ENCODE measurements around the gene ALAS1. TPM values are rescaled to one million over a fixed set of nuclear protein-coding genes. Genes with fewer than 3 reads are reported as not detected.

Gene ALAS1
- total RNA-seq, 4 donors from 2014 or later, result 61.0 to 99.8 (median 68.4) TPM

GRCh38 chr3:52223449-52224408, 25.8 kb downstream of the ALAS1 start:
- intact Hi-C loops (cut with DNase I; ENCODE audit: low total_unique reads) (no loop called here), in situ Hi-C loops (cut with MboI; ENCODE audit: low sequenced_read_pairs in 4 of 4) (no loop called here)
- H3K27ac ChIP-seq, result no peak overlapping the region
- peaks cover 6 to 7% of the 10 kb centered on the region in 2 donors for H3K4me1 ChIP-seq
- no peak for TF ChIP-seq POLR2A (IDR thresholded peaks at IDR 0.05)
- TF ChIP-seq CTCF (IDR thresholded peaks at IDR 0.05 in 4 of 5, conservative IDR thresholded peaks at IDR 0.05 in 1 of 5), result no peak
- DNase-seq (no peak), ATAC-seq (no peak)
- H3K4me3 ChIP-seq, result no peak overlapping the region
- no peaks in the 10 kb centered on the region for H3K27me3 ChIP-seq
- H3K9me3 ChIP-seq, result no peaks in the 10 kb centered on the region
- peaks cover 0 to 8% of the 10 kb centered on the region in 2 donors for H3K36me3 ChIP-seq

GRCh38 chr3:52225452-52226228, 27.7 kb downstream of the ALAS1 start, which contains the start of gene TLR9:
TLR9 (minus strand) TSS chr3:52225645; CDS start chr3:52225529, 116 bp downstream.
- DNase-seq (peak in 1 of 2 donors; percentile 21), ATAC-seq (no peak)
- in situ Hi-C loops (cut with MboI; ENCODE audit: low sequenced_read_pairs in 4 of 4) (no loop called here), intact Hi-C loops (cut with DNase I; ENCODE audit: low total_unique reads) (no loop called here)
- Histone ChIP-seq H3K4me1 (peaks cover 3 to 4% of the 10 kb centered on the region in 2 donors), H3K9me3 (no peaks in the 10 kb centered on the region), H3K27me3 (no peaks in the 10 kb centered on the region), H3K27ac (no peak within 1 kb of the TSS), H3K4me3 (no peak within 1 kb of the TSS), H3K36me3 (peaks cover 0 to 28% of the 10 kb centered on the region in 2 donors)
- no peak for TF ChIP-seq POLR2A (IDR thresholded peaks at IDR 0.05)
- TF ChIP-seq CTCF (IDR thresholded peaks at IDR 0.05 in 4 of 5, conservative IDR thresholded peaks at IDR 0.05 in 1 of 5), result no peak

GRCh38 chr3:52226229-52226817, 28.4 kb downstream of the ALAS1 start:
- TF ChIP-seq POLR2A (IDR thresholded peaks at IDR 0.05), result no peak
- no peak for TF ChIP-seq CTCF (IDR thresholded peaks at IDR 0.05 in 4 of 5, conservative IDR thresholded peaks at IDR 0.05 in 1 of 5)
- Histone ChIP-seq H3K27me3 (no peaks in the 10 kb centered on the region), H3K36me3 (peaks cover 0 to 34% of the 10 kb centered on the region in 2 donors), H3K9me3 (no peaks in the 10 kb centered on the region), H3K27ac (no peak overlapping the region), H3K4me3 (no peak overlapping the region), H3K4me1 (peaks cover 0 to 5% of the 10 kb centered on the region in 2 donors)
- ATAC-seq, result no peak
- in situ Hi-C loops (cut with MboI; ENCODE audit: low sequenced_read_pairs in 4 of 4) (no loop called here), intact Hi-C loops (cut with DNase I; ENCODE audit: low total_unique reads) (no loop called here)
- DNase-seq, result peak in 1 of 2 donors; percentile 17

- in situ Hi-C loops (cut with MboI; ENCODE audit: low sequenced_read_pairs in 4 of 4) (no loop called here), intact Hi-C loops (cut with DNase I; ENCODE audit: low total_unique reads) (no loop called here)
- peaks cover 0 to 39% of the 10 kb centered on the region in 2 donors for H3K36me3 ChIP-seq
- peak in 1 of 2 donors; percentile 14 for DNase-seq
- TF ChIP-seq CTCF (IDR thresholded peaks at IDR 0.05 in 4 of 5, conservative IDR thresholded peaks at IDR 0.05 in 1 of 5) (peak in 1 of 5 experiments; percentile 15), POLR2A (IDR thresholded peaks at IDR 0.05) (no peak)
- peaks cover 5 to 11% of the 10 kb centered on the region in 2 donors for H3K4me1 ChIP-seq
- H3K27ac ChIP-seq, result no peak overlapping the region
- H3K9me3 ChIP-seq, result no peaks in the 10 kb centered on the region
- H3K27me3 ChIP-seq, result no peaks in the 10 kb centered on the region
- no peak overlapping the region for H3K4me3 ChIP-seq
- no peak for ATAC-seq
Measured at GRCh38 chr3:52227117-52227516, 29.2 kb downstream of the ALAS1 start.

All from gastrocnemius medialis (tissue), 4 donors.